Measurements from ENCODE around the gene CEP55. TPM values are rescaled to one million over a fixed set of nuclear protein-coding genes. Genes with fewer than 3 reads are reported as not detected.
A peak's percentile ranks its signal among the peaks of the same experiment; 100 is the strongest.
"Not testable (repeated sequence)": the region's sequence is repeated elsewhere in the genome, so short reads cannot be mapped to it uniquely, and the experiment has no call there.

CEP55 gene
- 0.89 TPM for total RNA-seq

DNA sequence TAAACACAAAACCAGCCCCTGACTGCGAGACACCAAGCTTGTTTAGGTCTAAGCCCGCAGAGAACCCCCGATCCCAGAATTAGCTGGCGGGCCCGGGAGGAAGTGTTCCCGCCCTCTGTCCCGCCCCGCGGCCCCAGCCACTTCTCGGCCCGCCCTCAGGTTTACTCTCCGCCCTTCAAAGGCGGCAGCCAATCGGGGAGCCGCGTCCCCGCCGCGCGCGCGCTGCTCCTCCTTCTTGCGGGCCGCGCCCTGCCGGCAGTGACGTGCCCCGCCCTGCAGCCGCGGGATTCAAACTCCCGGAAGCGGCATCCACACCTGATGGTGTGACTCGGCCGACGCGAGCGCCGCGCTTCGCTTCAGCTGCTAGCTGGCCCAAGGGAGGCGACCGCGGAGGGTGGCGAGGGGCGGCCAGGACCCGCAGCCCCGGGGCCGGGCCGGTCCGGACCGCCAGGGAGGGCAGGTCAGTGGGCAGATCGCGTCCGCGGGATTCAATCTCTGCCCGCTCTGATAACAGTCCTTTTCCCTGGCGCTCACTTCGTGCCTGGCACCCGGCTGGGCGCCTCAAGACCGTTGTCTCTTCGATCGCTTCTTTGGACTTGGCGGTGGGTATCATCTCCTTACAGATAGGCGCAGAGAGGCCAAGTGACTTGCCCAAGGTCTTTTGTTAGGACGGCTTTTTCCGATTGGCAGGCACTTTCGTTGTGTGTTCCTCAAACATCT is at the start of gene CEP55:
TSS of gene CEP55 (plus strand) at position 291 of the 720 bp plus-strand sequence. CDS start 3,440 bp downstream, outside the sequence.
- DNase-seq (ENCODE audit: low spot score), result peak; percentile 95

DNA sequence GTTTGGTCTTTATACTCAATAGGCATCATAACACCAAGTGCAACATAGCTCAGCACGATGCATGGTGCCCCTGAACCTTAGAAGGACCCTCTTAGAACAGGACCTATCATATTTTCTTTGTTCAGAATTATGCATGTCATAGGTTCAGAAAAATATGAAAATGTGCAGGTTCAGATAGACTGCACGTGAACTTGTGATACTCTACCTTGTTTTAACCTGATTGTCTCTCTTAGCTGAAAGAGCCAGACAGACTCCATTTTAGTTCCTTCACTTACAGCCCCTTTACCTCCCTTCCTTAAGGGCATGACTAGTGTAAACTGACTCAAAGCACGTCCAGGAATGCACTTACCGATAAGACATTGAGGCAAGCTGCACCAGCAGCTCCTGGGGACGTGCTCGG is 49.4 kb upstream of the CEP55 start:
- no peak for DNase-seq (ENCODE audit: low spot score)

DNA sequence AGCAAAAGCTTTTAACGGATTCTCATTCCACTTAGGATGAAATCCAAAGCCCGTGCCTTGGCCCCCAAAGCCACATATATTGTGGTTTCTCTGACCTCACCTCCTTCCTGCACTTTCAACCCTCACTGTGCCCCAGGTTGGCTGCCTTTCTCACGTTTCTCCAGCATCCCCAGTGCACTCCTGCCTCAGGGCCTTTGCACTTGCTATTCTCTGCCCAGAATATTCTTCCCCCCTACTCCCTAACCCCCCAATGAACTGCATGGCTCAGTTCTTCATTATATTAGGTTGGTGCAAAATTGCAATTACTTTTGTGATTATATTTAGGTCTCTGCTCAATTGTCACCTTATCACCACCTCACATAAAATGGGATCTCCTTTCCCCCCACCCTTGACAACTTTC is 48.4 kb upstream of the CEP55 start:
- no peak for DNase-seq (ENCODE audit: low spot score)

DNA sequence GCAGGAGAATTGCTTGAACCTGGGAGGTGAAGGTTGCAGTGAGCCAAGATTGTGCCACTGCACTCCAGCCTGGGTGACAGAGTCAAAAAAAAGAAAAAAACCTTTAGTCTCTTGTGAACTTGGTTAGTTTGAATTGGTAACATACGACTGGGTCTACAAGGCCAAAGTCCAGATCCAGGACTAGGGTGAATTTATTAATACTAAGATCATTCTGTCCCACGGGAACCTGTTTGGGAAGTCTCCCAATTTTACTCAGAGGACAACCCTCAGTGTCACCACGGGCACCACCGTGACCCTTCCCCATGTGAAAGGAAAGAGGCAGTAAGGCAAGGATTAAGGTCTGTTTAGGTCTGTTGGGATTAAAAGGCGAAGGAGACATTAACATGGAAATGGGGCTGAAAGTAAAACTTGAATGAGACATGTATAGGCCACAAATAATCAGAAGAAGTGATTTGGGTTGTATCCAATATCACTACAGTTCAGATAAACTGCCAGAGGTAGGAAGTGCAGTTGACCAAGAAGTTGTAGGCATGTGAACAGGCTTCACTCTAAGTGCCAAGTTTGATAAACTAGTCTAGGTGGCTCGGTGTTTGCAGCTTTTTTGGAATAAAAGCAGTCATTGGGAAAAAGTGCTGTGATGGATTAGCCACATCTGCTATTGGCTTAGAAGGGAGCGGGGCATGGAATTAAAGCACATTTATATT is 45.0 kb upstream of the CEP55 start:
- DNase-seq (ENCODE audit: low spot score), result no peak

DNA sequence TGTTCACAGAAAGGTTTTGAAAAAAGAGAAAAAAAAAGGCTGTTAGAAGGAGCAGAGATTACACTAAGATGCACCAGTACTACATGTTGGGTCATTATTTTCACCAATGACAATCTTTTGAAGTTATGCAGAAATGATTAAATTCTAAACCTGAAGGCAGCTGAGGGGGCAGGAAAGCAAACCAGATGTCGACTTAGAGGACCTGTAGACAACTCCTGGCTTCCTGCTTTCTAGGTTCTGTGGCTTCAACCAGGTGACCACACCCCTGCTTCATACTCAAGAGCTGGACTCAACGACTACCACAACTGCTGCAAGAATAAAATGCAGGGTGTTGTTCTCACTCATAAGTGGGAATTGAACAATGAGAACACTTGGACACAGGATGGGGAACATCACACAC is 44.3 kb upstream of the CEP55 start:
- DNase-seq (ENCODE audit: low spot score), result no peak

DNA sequence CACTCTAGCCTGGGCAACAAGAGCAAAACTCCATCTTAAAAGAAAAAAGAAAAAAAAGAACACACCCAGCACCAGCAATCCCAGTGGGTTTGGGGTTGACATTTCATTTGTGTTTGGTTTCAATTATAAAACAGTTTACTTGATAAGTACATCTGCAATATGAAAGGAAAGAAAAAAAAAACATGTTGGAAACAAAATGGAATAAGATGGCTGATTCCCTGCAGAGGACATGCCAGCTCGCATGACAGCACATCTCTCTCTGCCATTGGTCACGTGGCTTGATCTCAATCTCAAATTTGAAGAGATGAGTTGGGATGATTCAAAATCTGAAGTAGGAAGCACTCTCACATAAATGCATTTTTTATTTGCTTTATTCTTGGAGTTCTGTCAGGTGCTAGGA is 42.3 kb upstream of the CEP55 start:
- no peak for DNase-seq (ENCODE audit: low spot score)

DNA sequence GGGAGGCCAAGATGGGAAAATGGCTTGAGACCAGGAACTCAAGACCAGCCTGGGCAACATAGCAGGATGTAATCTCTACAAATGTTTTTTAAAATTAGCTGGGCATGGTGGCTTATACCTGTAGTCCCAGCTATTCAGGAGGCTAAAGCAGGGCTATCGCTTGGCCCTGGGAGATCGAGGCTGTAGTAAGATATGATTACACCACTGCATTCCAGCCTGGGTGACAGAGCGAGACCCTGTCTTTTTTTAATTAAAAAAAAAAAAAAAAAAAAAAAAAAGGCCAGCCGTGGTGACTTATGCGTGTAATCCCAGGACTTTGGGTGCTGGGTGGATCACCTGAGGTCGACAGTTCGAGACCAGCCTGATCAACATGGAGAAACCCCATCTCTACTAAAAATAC is 41.7 kb upstream of the CEP55 start:
- no peak for DNase-seq (ENCODE audit: low spot score)

DNA sequence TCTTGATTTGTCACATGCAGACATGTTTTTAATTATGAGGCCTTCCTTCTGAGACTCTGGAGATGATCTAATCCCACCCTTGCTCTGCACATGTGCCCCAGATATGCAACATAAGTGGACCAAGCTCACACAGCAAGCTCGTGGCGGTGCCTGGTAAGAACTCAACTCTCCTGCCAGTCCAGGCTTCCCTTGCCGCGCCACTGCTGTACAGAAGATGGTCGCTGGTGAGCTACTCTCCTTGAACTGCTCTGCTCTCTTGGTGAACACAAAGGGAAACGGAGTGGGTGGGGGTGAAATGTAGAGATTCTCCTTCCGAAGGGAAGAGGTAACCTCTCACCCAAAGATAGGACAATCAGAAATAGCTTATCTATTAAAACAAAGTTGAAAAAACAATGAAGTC is 39.9 kb upstream of the CEP55 start:
- DNase-seq (ENCODE audit: low spot score), result no peak

DNA sequence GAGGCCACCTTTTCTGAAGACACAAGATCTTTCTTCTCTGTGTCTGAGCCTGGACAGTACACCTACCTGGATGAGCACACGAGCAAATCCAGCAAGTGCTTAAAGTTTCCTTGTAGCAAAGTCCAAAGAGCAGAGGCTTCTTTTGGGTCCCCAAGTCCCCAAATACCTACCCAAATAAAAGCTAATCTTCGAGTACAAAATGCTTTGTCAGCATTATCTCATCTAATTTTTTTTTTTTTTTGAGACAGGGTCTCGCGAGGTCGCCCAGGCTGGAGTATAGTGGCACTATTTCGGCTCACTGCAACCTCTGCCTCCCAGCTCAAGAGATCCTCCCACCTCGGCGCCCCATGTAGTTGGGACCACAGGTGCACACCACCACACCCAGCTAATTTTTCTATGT is 38.9 kb upstream of the CEP55 start:
- DNase-seq (ENCODE audit: low spot score), result no peak

DNA sequence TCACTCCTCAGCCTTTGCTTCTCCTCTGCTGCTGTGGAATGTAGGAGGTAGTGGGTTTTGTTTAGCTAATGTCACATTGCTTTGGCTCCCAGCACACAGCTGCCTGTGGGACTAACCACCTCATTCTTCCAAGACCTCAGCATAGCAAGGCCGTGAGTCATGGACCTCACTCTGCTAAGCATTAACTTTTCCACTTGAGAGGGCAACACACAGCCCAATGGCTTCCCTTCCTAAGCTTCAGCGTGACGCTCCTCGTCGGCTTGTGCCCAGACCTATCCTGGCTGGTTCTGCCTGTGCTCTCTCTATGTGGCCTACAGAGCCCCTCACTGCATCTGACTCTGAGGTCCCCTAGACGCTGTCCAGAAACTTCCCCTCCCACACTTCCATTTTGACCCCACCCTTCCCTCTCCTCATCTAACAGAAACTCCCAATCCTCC is 37.6 kb upstream of the CEP55 start:
- DNase-seq (ENCODE audit: low spot score), result peak; percentile 86

DNA sequence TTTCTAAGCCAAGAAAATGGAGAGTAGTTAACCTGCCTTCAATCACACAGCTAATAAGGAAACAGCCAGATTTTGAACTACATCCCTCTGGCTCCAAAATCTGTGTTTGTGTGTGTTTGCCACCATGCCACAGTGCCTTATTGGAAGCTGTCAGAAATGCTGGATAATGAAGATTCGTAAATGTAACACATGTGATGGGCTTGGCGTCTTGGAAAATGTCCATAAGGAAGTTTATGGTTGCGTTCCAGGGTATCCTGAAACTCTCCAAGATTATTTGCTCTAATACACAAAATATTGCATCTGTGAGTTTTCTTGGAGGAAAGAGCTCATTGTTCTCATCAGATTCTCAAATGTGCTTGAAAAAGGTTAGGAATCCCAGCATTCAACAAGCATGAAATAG is 36.9 kb upstream of the CEP55 start:
- no peak for DNase-seq (ENCODE audit: low spot score)

DNA sequence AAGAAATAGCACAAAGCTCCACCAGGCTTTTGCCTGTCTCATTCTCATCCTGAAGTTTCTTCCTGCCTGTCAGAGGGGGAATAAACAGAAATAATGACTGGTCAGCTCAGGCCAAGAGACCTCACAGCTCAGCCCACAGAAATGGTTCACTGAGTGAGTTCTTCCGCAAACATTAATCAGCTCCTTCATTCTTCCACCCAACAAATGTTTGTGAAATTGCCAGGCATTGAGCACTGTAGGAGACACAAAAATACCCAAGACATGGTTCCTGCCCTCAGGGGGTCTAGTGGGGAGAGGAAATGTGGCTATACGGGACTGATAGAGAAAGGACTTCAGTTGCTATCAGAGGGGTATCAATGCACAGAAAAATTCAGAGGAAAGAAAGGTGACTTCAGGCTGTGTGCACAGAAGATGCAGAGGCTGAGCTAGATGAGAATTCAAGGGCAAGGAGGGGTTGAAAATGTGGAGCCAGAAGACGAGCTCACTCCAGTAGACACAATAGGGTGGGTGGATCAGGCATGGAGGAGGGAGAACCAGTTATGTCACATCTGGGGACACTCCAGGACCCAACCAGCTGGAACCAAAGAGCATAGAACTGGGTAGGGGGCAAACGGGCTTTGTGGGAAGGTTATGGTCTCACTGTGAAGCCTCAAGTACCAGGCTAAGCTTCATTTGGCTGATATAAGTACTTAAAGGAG is 35.2 kb upstream of the CEP55 start:
- DNase-seq (ENCODE audit: low spot score), result no peak

DNA sequence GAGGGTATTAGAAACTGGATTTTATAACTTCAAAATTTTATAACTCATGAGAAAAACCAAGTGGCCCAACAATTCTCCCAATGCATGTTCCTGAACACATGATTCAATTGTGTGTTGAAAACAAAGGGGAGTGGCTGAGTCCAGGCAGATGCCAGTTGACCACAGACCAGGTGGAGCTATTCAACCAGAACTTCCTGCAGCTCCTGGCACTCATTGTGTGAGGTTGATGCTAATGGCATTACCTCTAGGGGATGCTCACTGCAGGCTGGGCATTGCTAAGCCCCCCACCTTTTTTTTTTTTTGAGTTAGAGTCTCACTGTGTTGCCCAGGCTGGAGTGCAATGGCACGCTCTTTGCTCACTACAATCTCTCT is 34.6 kb upstream of the CEP55 start:
- DNase-seq (ENCODE audit: low spot score), result peak; percentile 67

DNA sequence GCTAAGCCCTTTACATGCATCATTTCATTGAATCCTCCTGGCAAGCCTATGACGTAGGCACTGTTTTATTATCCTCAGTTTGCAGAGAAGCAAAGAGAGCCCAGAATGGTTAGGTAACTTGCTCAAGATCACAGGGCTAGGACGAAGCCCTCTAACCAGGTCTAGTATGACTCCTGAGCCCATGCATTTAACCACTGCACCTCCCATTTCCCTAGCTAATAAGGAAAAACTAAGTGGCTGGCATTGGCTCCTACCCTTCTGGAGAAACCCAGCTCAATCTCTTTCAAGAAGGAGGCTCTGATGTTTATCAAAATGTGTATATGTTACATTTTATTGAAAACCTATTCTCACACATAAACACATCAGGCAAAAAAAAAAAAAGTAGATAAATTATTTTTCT is 34.0 kb upstream of the CEP55 start:
- DNase-seq (ENCODE audit: low spot score), result no peak

DNA sequence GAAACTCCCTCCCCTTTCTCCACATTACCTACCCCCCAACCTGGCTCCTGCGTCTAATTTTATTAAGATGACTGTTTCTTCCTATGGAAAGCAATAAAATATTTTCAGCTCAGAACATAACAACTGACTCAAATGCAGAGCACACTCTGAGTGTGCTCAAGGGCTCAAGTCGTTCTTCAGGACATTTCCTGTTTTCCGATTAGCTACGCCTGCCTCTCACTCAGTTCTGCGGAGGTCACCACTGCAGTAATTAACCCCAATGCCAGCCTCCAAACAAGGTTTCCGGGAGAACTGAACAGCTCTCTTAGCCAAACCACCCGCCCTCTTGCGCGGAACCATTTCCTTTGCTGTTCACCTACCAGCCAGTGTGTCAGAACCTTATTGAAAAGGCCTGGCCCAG is 33.5 kb upstream of the CEP55 start:
- DNase-seq (ENCODE audit: low spot score), result peak; percentile 57

DNA sequence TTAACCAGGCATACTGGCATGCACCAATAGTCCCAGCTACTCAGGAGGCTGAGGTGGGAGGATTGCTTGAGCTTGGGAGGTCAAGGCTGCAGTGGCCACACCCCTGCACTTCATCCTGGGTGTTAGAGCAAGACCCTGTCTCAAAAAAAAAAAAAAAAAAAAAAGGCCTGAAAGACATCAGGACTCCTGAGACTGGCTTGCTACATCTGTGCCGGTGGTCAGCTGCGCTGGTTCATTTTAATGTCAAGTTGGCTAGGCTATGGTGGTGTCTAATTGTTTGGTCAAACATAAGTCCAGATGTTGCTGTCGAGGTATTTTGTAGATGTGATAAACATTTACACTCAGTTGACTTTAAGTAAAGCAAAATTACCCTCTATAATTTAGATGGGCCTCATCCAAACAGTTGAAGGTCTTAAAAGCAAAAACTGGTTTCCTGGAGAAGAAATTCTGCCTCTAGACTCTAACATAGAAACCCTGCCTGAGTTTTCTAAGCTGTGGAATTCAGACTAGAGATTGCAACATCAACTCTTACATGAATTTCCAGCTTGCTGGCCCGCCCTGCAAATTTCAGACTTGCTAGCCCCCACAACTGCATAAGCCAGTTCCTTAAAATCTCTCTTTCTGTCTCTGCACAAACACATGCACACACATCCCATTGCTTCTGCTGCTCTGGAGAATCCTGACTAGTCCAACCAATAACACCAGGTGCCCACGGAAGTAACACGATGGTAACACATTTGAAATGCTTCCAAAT is 32.5 kb upstream of the CEP55 start:
- no peak for DNase-seq (ENCODE audit: low spot score)

DNA sequence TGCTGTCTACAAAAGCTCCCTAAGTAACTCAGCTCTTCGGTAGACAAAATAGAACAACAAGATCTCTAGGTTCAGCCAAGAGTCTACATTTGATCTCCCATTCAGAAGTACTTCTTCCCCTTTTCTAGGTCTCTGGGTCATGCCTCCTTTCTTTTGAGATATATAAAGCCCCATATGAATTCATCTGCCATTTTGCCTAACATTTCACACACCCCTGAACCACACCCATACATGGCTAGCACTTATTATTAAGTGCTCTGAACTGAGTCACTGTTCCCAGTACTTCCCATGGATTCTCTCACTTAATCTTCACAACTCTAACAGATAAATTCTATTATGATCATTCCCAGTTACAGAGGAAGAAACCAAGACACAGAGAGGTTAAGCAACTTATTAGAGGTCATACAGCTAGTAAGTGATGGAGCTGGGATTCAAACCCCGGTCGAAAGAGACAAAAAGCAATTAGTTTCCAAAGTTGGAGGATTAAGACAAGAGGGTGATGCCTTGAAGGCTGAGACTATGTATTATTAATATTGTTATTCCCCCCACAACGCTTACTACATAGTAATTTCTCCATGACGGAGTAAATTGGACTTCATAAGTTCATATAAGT is 31.5 kb upstream of the CEP55 start:
- DNase-seq (ENCODE audit: low spot score), result no peak

DNA sequence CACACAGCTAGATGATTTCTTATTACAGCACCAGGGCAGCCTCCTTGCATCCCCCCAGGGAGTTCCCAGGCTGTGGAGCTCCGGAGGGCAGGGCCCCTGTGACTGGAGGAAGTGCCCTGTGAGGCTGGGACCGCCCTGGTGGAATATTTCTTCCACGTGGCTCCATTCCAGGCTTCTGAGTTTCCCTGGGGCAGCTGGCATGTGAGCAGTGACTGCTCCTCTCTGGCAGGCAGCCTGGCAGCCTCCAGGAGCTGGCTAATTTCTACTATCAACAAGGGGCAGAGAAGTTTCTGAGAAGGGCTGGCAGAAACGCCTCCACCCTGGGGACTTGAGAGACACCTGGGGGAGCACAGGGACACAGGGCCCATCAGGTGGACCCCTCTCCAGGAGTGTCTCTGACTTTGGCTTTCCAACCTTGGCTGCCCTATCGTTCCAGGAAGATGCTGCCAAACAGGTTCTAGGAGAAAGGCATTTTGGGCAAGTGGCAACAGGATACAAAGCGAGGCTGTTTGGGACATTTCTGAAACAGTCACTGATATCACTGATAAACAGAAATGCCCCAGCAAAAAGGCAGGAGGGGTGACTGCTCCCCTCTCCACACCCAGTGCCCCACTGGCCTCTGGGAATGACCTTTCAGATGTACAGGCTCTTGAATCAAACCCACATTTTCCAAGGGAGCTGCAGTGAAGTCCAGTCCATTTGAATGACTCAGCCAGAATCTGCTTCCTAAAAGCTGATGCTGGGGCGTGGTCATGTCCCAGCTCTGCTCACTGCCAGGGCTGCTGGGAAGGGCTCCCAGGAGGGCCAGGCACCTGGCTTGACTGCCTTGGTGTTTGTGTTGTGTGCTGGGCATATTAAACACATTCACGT is 30.4 kb upstream of the CEP55 start:
- DNase-seq (ENCODE audit: low spot score), result peak; percentile 94

DNA sequence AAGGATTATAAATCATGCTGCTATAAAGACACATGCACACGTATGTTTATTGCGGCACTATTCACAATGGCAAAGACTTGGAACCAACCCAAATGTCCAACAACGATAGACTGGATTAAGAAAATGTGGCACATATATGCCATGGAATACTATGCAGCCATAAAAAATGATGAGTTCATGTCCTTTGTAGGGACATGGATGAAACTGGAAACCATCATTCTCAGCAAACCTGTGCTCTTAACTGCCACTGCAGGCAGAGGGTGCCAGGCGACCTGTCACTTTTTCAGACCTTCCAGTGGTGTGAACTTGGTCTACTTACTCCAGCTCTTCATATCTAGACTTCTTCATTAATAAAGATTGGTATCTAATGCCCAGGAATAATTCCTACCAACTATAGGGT is 28.8 kb upstream of the CEP55 start:
- DNase-seq (ENCODE audit: low spot score), result not testable (repeated sequence)

DNA sequence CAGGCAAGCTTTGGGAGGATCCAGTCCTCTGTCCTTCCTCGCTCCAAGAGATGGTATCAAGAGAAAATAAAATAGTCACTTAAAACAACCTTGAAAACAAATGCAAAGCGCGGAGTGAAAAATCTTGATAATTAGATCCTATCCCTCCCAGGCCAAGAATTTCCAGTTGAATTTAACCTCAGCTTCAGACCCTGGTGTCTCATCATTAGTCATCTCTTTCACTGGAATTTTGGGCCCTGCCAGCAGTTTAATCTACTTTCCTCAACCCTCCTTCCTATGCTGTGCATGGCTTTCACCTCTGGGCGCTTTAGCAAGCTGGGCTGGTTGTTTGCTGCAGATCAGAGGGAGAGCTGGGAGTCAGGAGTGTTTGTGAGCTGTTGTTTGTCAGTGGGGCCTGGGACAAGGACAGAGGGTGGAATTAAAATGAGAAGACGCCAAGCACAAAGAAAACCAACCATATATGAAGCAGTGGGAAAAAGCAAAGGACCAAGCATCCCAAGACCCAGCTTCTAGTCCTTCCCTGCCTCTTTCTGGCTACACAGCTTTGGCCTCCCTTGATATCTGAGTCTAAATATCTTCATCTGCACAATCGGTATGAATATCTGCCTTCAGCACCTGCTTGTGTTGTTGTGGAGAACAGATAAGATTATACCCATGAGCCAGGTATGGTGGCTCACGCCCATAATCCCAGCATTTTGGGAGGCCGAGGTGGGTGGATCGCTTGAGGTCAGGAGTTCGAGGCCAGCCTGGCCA is 27.8 kb upstream of the CEP55 start:
- DNase-seq (ENCODE audit: low spot score), result no peak

Data from ureter (tissue), 1 donor.